Breast epithelium (tissue), 4 donors: Measurements from ENCODE around the gene GPC6. TPM values are rescaled to one million over a fixed set of nuclear protein-coding genes. Genes with fewer than 3 reads are reported as not detected.

Experiments used
- DNase-seq, 2 donors: peaks; one replicate each; pipeline ENCODE4 v3.0.0-alpha.2; 2019; ENCODE audit warnings: low spot score in 2 of 2
- H3K27ac ChIP-seq, 2 donors: fragments of 200-600 bp; sonication (generic) in 1 of 2; one replicate each; pipeline ENCODE4 v1.5.1; 2016 to 2019; ENCODE audit warnings: mild to moderate bottlenecking in 1 of 2
- H3K27me3 ChIP-seq, 2 donors: fragments of 200-600 bp; sonication (generic) in 1 of 2; one replicate each; pipeline versions ENCODE4 v1.5.1 to v1.6.0; 2017 to 2019; ENCODE audit warnings: control low read depth in 1 of 2, mild to moderate bottlenecking in 1 of 2
- H3K36me3 ChIP-seq: fragments of 200-600 bp; one replicate; pipeline ENCODE4 v1.5.1; 2019
- H3K4me1 ChIP-seq, 2 donors: fragments of 200-600 bp; sonication (generic); one replicate each; pipeline ENCODE4 v1.5.1; 2016 to 2019; ENCODE audit warnings: control low read depth in 1 of 2
- H3K4me3 ChIP-seq, 3 donors: fragments of 200-600 bp; sonication (generic); 1 replicate in 2 of 3; 2 replicates in 1 of 3; pipeline ENCODE4 v1.5.1; 2016 to 2019; ENCODE audit warnings: mild to moderate bottlenecking in 3 of 3, moderate library complexity in 2 of 3
- H3K9me3 ChIP-seq, 2 donors: fragments of 200-600 bp; sonication (generic) in 1 of 2; one replicate each; pipeline ENCODE4 v1.5.1; 2016 to 2019; ENCODE audit warnings: control low read depth in 1 of 2
- POLR2A ChIP-seq: fragments of 450-650 bp; IDR thresholded peaks from one replicate; pipeline ENCODE4 v1.6.1; 2016; ENCODE audit warnings: antibody characterized with exemption, mild to moderate bottlenecking, moderate library complexity
- POLR2AphosphoS5 ChIP-seq, 3 donors: sonication (generic); formaldehyde crosslinking; IDR thresholded peaks; one replicate each; pipeline ENCODE4 v1.6.1; 2017; ENCODE audit warnings: antibody characterized with exemption in 3 of 3
- intact Hi-C: fragments of 100-400 bp; cut with DNase I; formaldehyde crosslinking; loops from one replicate; pipeline ENCODE4 v1.15.1; 2023; ENCODE audit warnings: low total_unique reads
- total RNA-seq, 3 donors: library from RNA; depleted of rRNA; stranded (reverse); fragments of >200 nt; gene quantifications; one replicate each; pipeline ENCODE4 v1.1.0, GENCODE V29; 2016
- TF ChIP-seq, protein P1 (sequence below), 3 donors: fragments of 450-650 bp; IDR thresholded peaks; one replicate each; pipeline ENCODE4 v1.5.1; 2016 to 2017; ENCODE audit warnings: antibody characterized with exemption in 3 of 3, mild to moderate bottlenecking in 3 of 3, moderate library complexity in 3 of 3

The GPC6 gene
- total RNA-seq, 3 donors from 2014 or later = 3.5 to 44.0 (median 4.9) TPM

DNA sequence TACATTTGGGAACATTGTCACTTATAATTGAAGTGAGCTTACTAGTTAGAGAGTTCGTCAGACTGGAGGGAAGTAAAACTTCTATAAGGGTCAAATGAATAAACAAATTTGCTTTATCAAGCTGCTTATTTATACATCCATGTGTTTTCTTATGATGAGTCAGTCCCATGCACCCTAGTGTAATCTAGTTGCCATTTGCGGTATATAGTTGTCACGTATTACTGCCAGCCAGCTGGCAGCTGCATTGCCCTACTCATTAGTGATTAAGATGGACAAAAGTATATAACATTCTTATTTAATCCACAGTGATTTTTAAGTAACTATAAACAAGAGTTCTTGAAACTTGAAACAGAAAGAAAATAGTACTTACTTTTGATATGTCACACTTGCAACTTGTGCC is 182.4 kb downstream of the GPC6 start:
- no peaks in the 10 kb centered on the region for H3K9me3 ChIP-seq
- intact Hi-C loops = no loop called here
- H3K27me3 ChIP-seq = no peaks in the 10 kb centered on the region
- no peaks in the 10 kb centered on the region for H3K4me1 ChIP-seq
- no peaks in the 10 kb centered on the region for H3K36me3 ChIP-seq
- H3K27ac ChIP-seq = no peak overlapping the region
- TF ChIP-seq POLR2AphosphoS5 (IDR thresholded peaks at IDR 0.05) = no peak
- no peak for TF ChIP-seq POLR2A
- TF ChIP-seq, protein P1, sequence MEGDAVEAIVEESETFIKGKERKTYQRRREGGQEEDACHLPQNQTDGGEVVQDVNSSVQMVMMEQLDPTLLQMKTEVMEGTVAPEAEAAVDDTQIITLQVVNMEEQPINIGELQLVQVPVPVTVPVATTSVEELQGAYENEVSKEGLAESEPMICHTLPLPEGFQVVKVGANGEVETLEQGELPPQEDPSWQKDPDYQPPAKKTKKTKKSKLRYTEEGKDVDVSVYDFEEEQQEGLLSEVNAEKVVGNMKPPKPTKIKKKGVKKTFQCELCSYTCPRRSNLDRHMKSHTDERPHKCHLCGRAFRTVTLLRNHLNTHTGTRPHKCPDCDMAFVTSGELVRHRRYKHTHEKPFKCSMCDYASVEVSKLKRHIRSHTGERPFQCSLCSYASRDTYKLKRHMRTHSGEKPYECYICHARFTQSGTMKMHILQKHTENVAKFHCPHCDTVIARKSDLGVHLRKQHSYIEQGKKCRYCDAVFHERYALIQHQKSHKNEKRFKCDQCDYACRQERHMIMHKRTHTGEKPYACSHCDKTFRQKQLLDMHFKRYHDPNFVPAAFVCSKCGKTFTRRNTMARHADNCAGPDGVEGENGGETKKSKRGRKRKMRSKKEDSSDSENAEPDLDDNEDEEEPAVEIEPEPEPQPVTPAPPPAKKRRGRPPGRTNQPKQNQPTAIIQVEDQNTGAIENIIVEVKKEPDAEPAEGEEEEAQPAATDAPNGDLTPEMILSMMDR (IDR thresholded peaks at IDR 0.05) = no peak
- no peak overlapping the region for H3K4me3 ChIP-seq
- no peak for DNase-seq

DNA sequence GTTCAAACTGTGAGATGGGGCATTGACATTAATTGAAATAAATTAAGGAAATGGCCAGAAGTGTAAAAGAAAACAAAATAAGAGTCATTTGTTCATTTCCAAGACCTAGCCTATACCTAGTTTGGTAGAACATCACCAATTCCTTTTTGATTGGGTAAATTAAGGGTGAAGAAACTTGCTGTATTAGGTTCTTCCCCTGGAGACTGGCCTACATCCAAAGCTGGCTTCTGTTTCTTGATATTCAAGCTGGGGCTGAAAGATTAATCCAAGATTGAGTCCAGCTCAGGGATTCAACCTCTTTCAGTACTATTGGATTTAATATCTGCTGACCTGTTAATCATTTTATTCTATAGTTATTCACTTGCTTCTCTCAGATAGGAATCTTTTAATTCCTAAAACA is 183.2 kb downstream of the GPC6 start:
- Histone ChIP-seq H3K9me3 (no peaks in the 10 kb centered on the region), H3K27me3 (no peaks in the 10 kb centered on the region), H3K36me3 (no peaks in the 10 kb centered on the region), H3K4me3 (no peak overlapping the region), H3K27ac (no peak overlapping the region), H3K4me1 (no peaks in the 10 kb centered on the region)
- intact Hi-C loops = no loop called here
- TF ChIP-seq POLR2AphosphoS5 (IDR thresholded peaks at IDR 0.05) = no peak
- TF ChIP-seq POLR2A = no peak
- TF ChIP-seq, protein P1 (IDR thresholded peaks at IDR 0.05) = no peak
- DNase-seq = no peak

DNA sequence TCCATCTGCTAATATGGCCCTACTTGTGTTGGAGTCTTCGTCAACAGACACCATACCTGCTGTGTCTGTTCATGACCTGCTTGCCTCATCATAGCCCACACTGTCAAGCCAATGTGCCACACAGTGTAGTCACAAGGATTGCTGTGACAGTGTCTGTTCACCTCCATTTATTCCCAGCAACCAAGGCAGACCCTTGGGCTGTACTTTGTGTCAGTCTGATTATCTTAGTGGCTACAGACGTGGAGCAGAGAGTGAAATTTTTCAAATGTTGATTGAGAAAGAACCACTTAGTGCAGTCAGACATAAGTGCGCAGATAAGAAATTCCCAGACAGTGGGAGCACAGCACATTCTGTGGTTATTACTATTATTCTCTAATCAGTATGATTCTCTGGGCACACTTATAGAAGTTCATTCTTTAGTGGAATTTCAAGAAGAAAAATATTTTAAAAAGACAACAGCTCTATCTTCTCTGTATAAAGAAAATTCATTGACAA is 184.6 kb downstream of the GPC6 start:
- H3K4me3 ChIP-seq = no peak overlapping the region
- no peaks in the 10 kb centered on the region for H3K4me1 ChIP-seq
- H3K27me3 ChIP-seq = no peaks in the 10 kb centered on the region
- TF ChIP-seq, protein P1 (IDR thresholded peaks at IDR 0.05) = no peak
- TF ChIP-seq POLR2AphosphoS5 (IDR thresholded peaks at IDR 0.05) (no peak), POLR2A (no peak)
- H3K36me3 ChIP-seq = no peaks in the 10 kb centered on the region
- no peak for DNase-seq
- intact Hi-C loops = no loop called here
- no peaks in the 10 kb centered on the region for H3K9me3 ChIP-seq
- no peak overlapping the region for H3K27ac ChIP-seq

DNA sequence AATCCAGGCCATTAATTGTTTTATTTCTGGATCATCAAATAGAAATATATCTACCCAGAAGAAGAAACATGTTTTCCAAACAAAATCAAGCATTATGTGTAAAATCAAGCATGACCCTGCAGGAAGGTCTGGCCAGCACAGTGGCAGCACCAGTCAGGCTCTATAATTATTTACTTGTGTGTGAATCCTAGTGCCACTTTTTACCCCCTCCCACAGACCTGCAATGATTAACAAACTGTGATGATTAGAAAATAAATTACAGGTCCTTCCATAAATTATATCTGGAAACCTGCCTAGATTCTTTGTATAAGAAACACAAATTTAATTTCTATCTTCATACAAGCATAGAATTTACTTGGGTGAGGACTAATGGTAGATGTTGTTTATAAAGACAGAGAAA is 186.1 kb downstream of the GPC6 start:
- no peaks in the 10 kb centered on the region for H3K36me3 ChIP-seq
- intact Hi-C loops = no loop called here
- H3K4me1 ChIP-seq = no peaks in the 10 kb centered on the region
- H3K9me3 ChIP-seq = no peaks in the 10 kb centered on the region
- DNase-seq = no peak
- no peaks in the 10 kb centered on the region for H3K27me3 ChIP-seq
- TF ChIP-seq POLR2A (no peak), POLR2AphosphoS5 (IDR thresholded peaks at IDR 0.05) (no peak)
- TF ChIP-seq, protein P1 (IDR thresholded peaks at IDR 0.05) = no peak
- no peak overlapping the region for H3K4me3 ChIP-seq
- H3K27ac ChIP-seq = no peak overlapping the region

DNA sequence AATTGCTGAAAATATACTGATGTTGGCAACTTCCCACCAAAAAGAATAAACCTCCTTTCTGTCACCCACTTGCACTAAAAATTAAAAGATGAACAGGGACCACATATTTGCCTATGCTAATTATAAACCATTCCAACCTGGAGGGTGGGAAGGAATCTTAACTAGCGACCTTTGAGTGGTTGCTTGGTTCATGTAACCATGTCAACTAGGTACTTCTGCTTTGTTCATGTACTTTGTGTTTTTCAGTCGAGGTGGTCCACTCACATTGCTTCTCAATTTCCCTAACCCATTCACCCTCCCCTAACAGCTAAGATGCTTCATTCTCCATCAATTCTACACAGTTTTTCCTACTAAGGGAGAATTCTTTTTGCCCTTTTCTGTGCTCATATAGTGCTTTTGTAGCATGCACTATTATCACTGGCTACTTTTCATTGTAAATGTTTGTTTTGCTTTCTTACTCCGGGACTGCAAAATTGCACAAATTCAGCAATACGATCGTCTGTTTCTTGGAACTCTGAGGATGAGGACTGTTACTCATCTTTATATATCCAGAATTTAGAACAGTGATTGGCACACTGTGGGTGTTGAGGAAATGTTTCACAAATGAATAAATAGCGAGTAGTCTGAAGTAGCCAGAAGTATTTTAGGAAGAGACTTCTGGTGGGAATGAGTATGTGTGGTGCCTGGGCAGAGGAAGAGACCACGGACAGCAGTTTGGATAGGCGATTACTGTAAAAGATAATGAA is 187.5 kb downstream of the GPC6 start:
- H3K9me3 ChIP-seq = no peaks in the 10 kb centered on the region
- no peaks in the 10 kb centered on the region for H3K4me1 ChIP-seq
- no peak for DNase-seq
- H3K4me3 ChIP-seq = no peak overlapping the region
- no peak for TF ChIP-seq POLR2AphosphoS5 (IDR thresholded peaks at IDR 0.05)
- TF ChIP-seq, protein P1 (IDR thresholded peaks at IDR 0.05) = no peak
- no peak overlapping the region for H3K27ac ChIP-seq
- no peaks in the 10 kb centered on the region for H3K36me3 ChIP-seq
- intact Hi-C loops = no loop called here
- no peaks in the 10 kb centered on the region for H3K27me3 ChIP-seq
